ENCODE measurements around the gene FLT1.

DNA sequence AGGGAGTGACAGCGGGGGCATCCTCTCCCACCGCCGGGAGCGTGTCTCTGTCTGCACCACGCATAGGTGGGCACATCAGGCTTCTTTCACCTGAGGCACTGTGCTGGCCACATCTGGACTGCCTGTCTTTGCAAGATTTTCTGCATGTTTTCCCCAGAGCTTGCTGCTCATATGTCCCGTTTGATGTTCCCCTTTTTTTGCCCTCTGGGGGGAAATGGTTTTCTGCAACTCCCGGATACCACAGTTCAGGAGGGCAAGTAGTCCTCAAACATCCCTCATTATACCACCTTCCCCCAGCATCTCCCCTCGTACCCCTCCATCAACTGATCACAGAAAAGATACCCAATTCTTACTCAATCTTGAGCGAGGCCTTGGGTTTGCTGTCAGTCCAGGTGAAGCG, 188.6 kb downstream of the FLT1 start:
- TF ChIP-seq, protein P1, sequence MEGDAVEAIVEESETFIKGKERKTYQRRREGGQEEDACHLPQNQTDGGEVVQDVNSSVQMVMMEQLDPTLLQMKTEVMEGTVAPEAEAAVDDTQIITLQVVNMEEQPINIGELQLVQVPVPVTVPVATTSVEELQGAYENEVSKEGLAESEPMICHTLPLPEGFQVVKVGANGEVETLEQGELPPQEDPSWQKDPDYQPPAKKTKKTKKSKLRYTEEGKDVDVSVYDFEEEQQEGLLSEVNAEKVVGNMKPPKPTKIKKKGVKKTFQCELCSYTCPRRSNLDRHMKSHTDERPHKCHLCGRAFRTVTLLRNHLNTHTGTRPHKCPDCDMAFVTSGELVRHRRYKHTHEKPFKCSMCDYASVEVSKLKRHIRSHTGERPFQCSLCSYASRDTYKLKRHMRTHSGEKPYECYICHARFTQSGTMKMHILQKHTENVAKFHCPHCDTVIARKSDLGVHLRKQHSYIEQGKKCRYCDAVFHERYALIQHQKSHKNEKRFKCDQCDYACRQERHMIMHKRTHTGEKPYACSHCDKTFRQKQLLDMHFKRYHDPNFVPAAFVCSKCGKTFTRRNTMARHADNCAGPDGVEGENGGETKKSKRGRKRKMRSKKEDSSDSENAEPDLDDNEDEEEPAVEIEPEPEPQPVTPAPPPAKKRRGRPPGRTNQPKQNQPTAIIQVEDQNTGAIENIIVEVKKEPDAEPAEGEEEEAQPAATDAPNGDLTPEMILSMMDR (IDR thresholded peaks at IDR 0.05), result no peak
- no peak for TF ChIP-seq POLR2AphosphoS5 (IDR thresholded peaks at IDR 0.05)
